ENCODE measurements around the gene TCF12.

TCF12 gene

DNA sequence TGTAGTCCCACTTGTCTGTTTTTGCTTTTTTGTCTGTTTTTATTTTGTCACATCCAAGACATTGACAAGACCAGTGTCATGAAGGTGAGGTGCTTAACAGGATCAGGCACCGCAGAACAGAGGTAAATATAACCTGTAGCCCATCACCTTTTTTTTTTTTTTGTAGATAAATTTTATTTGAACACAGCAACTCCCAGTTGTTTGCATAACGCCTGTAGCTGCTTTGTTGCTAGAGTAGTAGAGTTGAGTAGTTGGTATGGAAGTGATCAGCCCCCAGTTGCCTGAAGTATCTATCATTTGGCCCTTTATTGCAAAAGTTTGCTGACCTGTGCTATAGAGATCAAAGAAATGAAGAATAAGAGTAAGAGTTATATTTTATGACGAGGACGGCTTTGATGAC is 135.0 kb downstream of the TCF12 start:
- ATAC-seq (no peak), DNase-seq (no peak)

DNA sequence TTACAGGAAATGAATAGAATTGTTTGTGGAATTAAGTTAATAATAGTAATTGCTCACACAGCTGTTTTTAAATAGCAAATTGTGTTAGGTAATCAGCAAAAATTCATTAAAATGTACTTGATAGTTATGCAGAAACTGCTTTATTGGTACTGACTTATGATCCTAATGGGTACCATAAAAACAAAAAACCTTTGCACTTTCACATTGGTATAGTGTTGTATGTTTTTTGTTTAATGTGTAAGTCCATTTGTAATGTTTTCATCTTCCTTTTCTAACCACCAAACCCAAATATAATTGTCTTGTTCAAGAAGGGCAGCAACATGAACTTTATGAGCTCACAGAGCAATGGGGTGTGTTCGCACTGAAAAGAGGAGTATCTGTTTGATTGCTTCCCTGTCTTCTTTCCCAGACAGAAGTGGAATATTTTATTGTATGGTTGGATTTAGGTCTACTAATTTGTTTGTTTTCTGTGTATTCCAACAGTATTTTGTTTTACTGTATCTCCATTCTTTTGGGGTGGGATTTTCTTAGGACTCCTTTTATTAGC is 135.8 kb downstream of the TCF12 start:
- DNase-seq = no peak
- no peak for ATAC-seq

DNA sequence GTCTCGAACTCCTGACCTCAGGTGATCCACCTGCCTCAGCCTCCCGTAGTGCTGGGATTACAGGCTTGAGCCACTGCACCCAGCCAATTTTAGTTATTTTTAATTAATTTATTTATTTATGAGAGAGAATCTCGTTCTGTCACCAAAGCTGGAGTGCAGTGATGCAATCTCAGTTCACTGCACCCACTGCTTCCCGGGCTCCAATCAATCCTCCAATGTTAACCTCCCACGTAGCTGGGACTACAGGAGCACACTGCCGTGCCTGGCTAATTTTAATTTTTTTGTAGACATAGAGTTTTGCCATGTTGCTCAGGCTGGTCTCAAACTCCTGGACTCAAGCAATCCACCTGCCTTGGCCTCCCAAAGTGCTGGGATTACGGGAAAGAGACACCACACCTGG is 137.9 kb downstream of the TCF12 start:
- ATAC-seq = no peak

DNA sequence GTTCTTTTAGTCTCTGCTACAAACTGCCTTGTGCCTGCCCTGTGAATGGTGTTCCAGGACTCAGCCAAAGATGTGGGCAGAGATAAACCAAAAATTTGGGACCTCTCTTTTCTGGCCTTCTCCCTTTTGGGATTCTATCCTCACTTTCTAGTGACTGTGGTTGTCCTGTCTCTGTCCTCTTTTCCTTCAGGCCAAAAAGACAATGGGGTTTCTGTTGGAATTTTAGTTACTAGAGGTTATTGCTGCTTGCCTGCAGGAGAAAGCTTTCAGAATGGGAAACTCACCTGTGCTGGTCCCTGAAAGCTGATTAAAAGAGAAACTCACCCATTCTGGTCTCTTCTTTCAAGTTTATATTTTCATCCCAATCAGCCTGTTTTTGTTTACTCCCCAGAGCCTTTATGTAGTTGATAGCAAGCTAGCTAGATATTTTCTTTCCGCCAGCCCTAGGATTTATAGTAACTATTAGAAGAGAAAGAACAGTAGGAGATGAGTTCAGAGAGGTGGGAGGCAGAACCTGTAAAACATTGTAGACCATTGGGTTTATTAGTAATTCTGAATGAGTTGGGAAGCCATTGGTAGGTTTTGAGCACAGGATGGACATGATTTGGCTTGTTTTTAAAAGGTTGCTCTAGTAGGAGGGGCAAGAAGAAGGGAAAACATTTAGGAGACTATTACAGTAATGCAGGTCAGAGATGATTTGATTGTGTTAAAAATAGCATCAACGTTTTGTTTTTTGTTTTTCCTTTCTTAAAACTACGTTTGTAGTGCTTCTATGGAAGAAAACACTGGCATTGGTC is 138.9 kb downstream of the TCF12 start:
- ATAC-seq = no peak

More for the DNA sequence above, 137.9 kb downstream of the TCF12 start:
- DNase-seq = no peak

DNA sequence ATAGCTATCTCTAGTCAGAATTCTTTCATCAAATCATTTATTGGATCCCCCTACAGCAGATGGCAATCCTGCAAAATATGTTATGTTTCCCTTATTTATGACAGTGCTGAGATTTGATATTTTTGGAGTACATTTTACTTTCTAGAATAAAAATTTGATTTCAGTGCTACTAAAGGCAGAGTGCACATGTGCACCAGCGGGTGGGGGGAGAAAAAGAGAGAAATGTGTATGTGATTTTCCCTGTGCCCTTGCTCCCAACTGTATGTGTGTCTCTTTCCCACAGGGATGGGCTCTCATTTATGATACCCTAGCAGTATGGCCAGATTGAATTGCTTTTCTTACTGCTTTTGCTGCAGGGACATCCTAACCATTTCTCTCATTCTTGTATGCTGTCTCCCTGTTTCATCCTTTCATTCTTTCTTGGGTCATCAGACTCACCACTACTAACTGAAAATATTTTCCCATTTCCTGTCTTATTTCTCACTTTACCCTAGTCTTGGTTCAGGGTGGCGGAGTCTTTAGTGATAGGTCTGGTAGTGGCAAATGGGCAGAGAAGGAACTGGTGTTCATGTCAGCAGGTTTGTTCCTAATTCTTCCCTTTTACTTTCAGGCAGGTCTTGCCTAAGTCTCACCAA is 140.7 kb downstream of the TCF12 start:
- no peak for ATAC-seq

More for the DNA sequence above, 138.9 kb downstream of the TCF12 start:
- no peak for DNase-seq

DNA sequence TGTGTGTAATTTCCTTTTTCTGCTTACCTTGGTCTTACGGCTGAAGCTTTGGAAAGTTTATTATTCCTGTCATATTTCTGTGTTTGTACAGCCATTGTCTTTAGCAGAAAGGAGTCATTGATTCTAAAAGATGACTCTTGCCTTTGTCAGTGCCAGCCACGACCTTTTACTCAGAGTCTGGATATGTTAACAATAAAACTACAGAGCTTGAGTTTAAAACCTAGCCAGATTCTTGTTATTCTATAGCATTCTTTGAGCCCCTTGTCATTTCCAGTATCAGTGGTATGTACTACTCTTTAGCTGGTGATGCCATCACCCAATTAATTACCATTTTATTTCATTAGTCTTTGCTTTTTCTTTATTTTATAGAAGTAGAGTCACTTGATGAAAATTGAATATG is 142.4 kb downstream of the TCF12 start:
- DNase-seq (no peak), ATAC-seq (peak; percentile 19)

More for the DNA sequence above, 140.7 kb downstream of the TCF12 start:
- no peak for DNase-seq

DNA sequence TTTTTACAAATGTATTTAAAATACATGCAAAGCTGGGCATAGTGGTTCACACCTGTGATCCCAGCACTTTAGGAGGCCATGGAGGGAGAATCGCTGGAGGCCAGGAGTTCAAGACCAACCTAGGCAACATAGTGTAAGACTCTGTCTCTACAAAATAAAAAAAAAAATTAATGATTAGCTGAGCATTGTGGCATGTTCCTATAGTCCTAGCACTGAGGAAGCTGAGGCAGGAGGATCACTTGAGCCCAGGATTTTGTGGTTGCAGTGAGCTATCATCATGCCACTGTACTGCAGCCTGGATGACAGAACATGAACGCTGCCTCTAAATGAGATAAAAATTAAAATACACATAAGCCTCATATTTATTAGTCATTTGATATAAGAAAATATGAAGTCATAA is 142.8 kb downstream of the TCF12 start:
- DNase-seq (no peak), ATAC-seq (no peak)

DNA sequence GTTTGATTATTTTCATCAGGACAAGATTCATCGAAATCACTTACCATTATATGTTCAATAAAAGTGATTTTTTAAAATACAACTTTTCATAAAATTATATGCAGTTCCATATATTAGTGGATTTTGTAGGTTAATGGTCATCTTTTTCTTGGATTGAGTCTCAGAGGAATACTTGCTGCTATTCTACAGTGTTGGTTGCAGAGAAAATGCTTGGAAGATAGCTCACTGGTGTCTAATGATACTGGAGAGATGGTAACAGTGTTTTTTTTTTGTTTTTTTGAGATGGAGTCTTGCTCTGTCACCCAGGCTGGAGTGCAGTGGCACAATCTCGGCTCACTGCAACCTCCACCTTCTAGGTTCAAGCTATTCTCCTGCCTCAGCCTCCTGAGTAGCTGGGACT is 143.3 kb downstream of the TCF12 start:
- ATAC-seq (no peak), DNase-seq (no peak)

DNA sequence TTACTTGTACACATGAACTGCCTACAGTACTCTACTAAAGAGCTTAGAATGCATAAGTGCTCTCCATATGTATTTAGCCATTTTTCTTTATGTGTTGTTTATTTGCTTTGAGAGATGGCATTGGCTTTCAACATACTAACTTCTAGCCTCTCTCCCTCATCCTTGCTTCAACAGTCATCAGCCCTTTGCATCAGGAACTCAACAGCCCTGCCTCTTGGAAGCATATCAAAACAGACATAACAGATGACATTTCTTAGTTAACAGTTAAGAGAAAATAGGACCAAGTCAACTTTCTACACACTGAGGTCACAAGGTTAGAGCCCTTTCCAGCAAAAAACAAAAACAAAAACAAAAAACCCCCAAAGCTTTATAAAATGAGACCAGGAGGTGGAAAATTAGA is 145.6 kb downstream of the TCF12 start:
- ATAC-seq (no peak), DNase-seq (no peak)

DNA sequence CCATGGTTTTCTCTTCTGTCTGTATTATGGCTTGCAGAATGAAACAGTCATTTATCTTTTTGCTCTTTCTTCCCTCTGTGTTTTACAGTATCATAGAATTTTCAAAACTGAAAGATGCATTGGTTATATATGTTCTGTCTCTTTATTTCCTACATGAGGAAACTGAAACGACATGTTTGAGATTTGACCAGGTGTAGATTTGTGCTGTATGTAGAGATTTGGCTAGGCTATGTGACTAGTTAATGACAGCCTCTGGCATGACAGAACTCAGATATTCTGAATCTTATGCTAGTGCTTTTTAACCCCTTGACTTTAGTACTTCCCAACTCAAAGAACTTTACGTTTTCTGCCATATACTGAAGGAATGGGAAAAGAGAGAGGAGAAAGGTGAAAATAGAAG is 151.0 kb downstream of the TCF12 start:
- ATAC-seq (no peak), DNase-seq (no peak)

DNA sequence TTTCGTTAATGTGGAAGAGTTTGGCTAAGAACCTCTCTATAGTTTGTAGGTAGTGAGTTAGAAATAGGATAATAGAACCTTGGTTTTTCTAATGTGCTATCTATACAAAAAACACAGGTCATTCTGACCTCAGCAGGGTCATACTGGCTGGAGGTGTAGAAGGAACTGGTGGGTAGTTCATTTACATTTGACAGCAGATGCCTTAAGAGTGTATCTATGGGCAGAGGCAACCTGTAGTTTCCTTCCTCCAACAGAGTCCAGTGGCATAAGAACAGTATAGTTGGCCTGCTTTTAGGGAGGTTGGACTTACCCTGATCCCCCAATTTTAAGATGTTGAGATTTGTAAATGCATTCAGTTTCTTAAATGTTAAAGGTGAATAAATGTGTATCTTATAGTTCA is 152.2 kb downstream of the TCF12 start:
- ATAC-seq (no peak), DNase-seq (no peak)

DNA sequence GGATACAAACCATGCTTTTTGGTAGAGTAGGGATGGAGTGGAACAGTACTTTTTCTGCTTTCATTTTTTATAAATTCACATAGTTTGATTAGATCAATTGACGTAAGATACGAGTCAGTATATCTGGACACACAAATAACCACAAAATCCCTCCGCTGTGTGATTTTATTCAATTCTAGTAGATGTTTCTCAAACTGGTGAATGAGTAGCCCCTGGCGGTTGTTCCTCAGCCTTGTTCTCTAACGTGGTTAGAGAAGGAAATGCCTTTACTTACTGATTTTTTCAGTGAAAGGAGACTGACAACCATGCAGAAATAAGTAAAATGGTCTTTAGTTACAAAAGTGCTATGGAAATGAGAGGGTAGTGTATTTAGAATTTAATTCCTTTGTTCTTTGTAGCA is 161.0 kb downstream of the TCF12 start:
- no peak for ATAC-seq
- DNase-seq = no peak

DNA sequence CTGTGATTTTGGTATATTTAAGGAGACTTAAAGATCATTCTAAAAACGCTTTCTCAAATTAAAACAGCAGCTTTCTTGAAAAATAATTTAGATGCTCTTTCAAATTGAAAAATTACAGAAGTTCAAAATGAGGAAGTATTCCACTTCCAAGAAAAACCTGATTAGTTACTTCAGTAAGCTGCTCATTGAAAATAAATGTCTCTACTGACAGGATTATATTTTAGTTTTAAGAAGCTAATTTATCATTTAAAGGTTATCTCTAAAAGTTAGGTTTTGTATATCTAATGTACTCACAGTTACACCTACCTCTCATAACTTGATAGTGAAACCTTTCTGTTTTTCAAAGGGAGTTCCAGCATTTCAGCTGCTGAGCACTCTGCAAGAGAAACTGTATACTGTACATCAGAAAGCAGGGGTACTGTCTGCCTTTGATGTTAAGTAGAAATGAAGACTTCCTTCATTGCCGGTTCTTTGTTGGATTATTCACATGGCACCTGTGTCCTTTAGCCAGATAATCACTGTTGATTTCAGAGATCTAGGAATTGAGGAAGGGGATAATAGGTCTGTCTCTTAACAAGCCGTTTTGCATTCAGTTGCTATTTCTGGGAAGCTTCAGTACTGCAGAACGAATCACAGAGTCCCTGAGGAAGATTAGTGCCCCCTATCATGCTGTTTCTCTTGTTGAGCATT is 161.6 kb downstream of the TCF12 start:
- ATAC-seq = no peak

DNA sequence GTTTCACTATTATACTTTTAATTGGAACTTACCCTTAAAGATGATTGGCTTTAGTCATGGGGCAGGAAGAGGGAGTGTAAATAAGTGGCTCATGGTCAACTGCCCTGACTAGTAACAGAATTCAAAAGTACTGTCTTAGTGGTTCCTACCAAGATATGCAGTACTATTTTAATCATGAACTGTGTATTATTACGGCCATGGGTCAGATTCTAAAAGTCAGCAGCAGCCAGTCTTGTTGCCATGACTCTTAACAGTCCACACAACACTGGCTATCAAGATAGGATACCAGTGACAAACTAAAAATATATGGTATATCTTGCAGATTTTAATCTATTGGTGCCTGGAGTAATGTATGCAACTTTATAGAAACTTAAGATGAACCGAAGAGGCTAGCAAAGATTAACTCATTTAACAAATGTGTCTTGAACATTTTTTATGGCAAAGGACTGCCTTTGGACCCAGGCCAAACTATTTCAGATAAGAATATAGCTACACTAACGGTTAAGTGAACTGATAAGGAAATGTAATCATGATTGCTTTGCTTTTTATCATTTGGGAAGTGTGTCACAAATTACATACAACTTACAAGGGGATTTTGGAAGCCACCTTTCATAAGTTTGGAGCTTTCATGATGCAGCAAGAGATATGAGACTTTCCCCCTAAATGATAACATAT is 163.7 kb downstream of the TCF12 start:
- DNase-seq (no peak), ATAC-seq (no peak)

More for the DNA sequence above, 161.6 kb downstream of the TCF12 start:
- DNase-seq = no peak

DNA sequence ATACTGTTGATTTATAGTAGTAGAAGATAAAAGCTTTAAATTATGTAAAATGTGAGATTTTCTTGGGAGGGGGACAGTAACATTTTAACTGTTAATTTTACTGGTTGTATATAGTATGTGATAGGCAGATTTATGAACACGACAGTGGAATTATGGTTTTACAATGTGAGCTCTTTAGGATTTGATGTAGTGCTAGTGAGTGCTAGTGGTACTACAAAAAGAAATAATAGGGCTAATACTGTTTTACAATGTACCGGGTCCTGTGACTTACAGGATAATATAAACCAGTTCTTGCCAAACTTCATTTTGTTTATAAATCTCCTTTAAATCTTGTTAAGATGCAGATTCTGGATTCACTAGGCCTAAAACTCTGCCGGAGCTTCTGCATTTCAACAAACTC is 165.7 kb downstream of the TCF12 start:
- DNase-seq (no peak), ATAC-seq (no peak)

DNA sequence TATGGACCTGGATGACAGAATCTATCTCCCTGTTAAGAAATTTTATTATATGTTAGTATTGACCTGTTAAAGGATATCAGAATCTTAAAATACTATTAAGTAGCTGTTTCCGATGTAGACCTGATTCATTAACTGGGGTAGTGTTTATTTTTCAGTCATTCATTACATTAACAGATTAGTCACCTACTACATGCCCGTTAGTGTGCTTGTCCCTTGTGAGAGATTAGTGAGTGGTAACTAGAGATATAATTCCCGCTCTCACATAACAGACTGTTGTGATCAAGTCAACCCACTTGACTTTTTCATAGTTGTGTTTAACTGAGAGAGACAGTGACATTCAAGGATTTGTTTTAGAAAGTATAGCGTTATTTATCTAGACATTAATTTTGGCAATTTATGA is 166.8 kb downstream of the TCF12 start:
- ATAC-seq = no peak
- DNase-seq = no peak

DNA sequence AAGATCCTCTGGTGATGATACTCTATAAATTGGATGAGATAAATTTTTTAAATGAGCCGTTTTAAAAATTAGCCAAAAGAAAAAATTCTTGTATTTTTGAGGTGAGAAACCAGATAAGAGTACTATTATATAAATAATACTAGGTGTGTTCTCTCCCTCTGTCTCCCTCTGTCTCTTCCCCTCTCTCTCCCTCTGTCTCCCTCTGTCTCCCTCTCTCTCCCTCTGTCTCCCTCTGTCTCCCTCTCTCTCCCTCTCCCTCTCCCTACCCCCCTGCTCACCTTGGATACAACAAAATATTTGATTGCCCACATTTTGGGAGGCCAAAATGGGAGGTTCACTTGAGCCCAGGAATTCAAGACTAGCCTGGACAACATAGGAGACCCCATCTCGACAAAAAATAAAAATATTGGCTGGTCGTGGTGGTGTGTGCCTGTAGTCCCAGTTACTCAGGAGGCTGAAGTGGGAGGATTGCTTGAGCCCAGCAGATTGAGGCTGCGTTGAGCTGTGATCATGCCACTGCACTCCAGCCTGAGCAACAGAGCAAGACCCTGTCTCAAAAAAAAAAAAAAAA is 168.5 kb downstream of the TCF12 start:
- ATAC-seq = no peak
- no peak for DNase-seq

DNA sequence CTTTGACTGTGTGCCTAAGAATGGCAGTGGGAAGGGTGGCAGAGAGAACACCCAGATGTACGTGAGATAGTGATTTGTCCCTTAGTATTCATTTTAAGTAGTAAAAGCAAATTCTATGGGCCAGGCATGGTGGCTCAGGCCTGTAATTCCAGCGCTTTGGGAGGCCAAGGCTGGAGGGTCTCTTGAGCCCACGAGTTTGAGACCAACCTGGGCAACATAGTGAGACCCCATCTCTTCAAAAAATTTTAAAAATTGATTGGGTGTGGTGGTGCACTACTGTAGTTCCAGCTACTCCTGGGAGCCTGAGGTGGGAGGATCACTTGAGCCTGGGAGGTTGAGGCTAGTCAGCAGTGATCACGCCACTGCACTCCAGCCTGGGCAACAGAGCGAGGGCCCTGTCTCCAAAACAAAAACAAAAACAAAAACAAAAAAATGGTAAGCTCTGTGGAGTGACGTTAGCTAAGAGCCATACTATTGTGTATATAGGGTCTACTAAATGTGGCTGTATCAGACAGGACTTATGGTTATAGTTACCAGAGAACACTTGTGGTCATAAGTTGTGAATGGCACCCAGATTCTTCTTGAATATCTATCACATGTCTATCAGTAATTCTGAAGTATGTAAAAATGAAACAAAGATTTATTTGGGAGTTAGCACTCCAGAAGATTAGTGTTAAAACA is 171.5 kb downstream of the TCF12 start:
- no peak for ATAC-seq
- DNase-seq = no peak

DNA sequence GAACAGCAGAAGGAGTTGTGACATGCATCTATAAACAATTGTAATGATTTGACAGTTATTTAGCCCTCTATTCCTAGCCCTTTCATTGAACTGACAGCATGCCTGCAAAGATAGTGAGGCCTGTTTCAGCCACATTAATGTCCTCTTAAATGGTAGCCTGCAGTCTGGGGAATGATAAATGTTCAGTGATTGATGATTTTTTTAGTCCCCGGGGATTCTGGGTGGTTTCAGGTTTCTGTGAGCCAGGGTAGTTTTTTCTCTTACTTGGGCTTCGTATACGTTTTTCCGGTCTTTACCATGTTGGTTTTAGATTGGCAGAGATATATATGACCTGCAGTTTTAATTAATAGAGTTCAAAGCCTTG is 172.0 kb downstream of the TCF12 start:
- DNase-seq (no peak), ATAC-seq (no peak)

DNA sequence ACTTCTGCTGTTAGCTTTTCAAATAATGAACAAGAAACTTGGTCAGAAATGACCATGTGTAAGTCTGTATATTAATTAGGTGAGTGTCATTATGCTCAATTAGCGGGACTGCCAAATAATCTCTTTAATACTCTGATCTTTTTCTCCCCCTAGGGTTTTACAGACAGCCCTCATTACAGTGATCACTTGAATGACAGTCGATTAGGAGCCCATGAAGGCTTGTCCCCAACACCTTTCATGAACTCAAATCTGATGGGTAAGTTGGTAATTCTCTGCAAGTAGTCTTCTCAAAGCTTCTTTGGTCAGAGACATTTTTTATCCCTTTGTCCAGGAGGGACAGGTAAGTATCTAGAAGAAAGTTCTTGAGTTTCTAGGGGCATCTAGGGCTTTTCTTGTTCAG is 173.2 kb downstream of the TCF12 start:
- ATAC-seq = no peak
- DNase-seq = no peak

DNA sequence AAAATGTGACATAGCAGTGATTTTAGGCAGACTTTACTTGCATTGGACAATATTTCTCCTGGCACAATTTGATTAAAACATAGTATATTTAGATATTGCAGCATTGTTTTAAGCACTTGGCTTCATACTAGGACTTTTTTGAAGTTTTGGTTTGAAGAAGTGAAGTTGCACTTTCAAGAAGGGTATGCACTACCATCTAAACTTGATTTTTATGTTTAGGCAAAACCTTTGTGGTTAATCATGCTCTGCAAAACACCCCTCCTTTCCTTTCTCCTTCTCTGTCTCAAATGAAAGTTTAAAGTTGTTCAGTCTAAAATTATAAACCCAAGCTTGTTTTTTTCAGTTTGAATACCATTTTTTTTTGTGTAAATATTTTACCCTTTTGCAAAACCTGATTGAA is 173.8 kb downstream of the TCF12 start:
- DNase-seq (no peak), ATAC-seq (no peak)
